ENCODE data around the gene UBFD1.
"Not testable (repeated sequence)": the region's sequence is repeated elsewhere in the genome, so short reads cannot be mapped to it uniquely, and the experiment has no call there.

Gene UBFD1

GRCh38 chr16:23556881-23557778, at the start of gene UBFD1, which contains the start of gene EARS2:
UBFD1 (plus strand) TSS chr16:23557727; CDS start chr16:23557743, 16 bp downstream.
EARS2 (minus strand) TSS chr16:23557350; CDS start chr16:23557343, 7 bp downstream.
- DNase-seq, result peak; percentile 97

- peak; percentile 25 for DNase-seq
Observed at GRCh38 chr16:23508589-23509440, 48.7 kb upstream of the UBFD1 start.

GRCh38 chr16:23509441-23509754, 48.1 kb upstream of the UBFD1 start:
- DNase-seq, result no peak

- DNase-seq, result no peak
Observed at GRCh38 chr16:23509782-23510163, 47.8 kb upstream of the UBFD1 start.

GRCh38 chr16:23510164-23510914, 47.2 kb upstream of the UBFD1 start, which contains the start of gene GGA2:
GGA2 (minus strand) TSS chr16:23510494; CDS start chr16:23510411, 83 bp downstream.
- peak; percentile 52 for DNase-seq

GRCh38 chr16:23510915-23511270, 46.6 kb upstream of the UBFD1 start:
- DNase-seq, result not testable (repeated sequence)

- no peak for DNase-seq
Observed at GRCh38 chr16:23511731-23512130, 45.8 kb upstream of the UBFD1 start.

- DNase-seq, result no peak
Observed at GRCh38 chr16:23512168-23512695, 45.3 kb upstream of the UBFD1 start.

- DNase-seq, result no peak
Observed at GRCh38 chr16:23514381-23515152, 43.0 kb upstream of the UBFD1 start.

GRCh38 chr16:23515881-23516280, 41.6 kb upstream of the UBFD1 start:
- no peak for DNase-seq

- DNase-seq, result no peak
Observed at GRCh38 chr16:23516366-23517137, 41.0 kb upstream of the UBFD1 start.

GRCh38 chr16:23518435-23518891, 39.1 kb upstream of the UBFD1 start:
- DNase-seq, result peak; percentile 16

- DNase-seq, result no peak
Observed at GRCh38 chr16:23519282-23519681, 38.2 kb upstream of the UBFD1 start.

GRCh38 chr16:23520500-23520899, 37.0 kb upstream of the UBFD1 start:
- DNase-seq, result no peak

- DNase-seq, result no peak
Observed at GRCh38 chr16:23521037-23521743, 36.3 kb upstream of the UBFD1 start.

- DNase-seq, result no peak
Observed at GRCh38 chr16:23521965-23522364, 35.6 kb upstream of the UBFD1 start.

GRCh38 chr16:23523321-23523720, 34.2 kb upstream of the UBFD1 start:
- DNase-seq, result no peak

GRCh38 chr16:23523876-23524385, 33.6 kb upstream of the UBFD1 start:
- no peak for DNase-seq

GRCh38 chr16:23524886-23525285, 32.6 kb upstream of the UBFD1 start:
- DNase-seq, result no peak
